ENCODE data around the gene CTNND2. TPM values are rescaled to one million over a fixed set of nuclear protein-coding genes. Genes with fewer than 3 reads are reported as not detected.

Gene CTNND2
- total and polyA plus RNA-seq, 3 donors from 2014 or later = 9.1 to 17.2 (median 11.3) TPM

DNA sequence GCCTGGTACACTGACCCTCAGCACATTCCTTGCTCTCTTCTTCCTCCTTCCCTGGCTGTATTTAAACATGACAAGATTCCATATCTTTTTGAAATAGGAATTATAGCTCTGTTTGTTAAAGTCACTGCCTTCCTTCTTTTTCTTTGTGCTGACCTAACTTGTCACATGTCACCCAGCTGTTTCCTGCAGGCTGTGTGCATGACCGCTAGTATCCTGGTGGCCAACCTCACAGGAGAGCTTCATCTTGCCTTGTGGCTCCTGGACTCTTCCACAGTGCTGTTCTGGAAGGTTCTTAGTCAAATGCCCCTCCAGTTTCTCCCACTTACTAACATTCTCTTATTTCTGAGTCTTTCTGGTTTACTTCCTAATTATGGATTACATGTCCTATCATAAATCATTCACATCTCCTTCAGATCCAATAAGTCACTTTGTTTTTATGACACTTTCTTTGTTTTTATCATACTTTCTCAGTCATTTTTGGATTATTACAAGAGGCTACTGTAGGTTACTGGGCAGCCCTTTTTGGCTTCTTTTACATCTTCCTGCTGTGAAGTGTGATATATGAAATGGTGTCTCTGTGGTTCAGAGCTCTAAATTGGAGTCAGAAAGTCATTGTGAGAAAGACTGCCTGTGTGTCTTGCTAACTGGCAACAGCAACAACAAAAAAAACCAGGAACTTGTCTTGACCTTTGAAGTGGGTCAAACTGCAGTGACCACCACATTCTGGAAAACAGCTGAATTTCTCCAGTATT lies 679.6 kb downstream of the CTNND2 start:
- TF ChIP-seq POLR2A (IDR thresholded peaks at IDR 0.05) = no peak
- TF ChIP-seq, protein P1, sequence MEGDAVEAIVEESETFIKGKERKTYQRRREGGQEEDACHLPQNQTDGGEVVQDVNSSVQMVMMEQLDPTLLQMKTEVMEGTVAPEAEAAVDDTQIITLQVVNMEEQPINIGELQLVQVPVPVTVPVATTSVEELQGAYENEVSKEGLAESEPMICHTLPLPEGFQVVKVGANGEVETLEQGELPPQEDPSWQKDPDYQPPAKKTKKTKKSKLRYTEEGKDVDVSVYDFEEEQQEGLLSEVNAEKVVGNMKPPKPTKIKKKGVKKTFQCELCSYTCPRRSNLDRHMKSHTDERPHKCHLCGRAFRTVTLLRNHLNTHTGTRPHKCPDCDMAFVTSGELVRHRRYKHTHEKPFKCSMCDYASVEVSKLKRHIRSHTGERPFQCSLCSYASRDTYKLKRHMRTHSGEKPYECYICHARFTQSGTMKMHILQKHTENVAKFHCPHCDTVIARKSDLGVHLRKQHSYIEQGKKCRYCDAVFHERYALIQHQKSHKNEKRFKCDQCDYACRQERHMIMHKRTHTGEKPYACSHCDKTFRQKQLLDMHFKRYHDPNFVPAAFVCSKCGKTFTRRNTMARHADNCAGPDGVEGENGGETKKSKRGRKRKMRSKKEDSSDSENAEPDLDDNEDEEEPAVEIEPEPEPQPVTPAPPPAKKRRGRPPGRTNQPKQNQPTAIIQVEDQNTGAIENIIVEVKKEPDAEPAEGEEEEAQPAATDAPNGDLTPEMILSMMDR (IDR thresholded peaks at IDR 0.05) = no peak
- H3K36me3 ChIP-seq (ENCODE audit: low read depth, missing control alignments) = no peaks in the 10 kb centered on the region
- 71 to 80% methylated on average over 1 of the region's 1 CpG for WGBS, 2 donors

DNA sequence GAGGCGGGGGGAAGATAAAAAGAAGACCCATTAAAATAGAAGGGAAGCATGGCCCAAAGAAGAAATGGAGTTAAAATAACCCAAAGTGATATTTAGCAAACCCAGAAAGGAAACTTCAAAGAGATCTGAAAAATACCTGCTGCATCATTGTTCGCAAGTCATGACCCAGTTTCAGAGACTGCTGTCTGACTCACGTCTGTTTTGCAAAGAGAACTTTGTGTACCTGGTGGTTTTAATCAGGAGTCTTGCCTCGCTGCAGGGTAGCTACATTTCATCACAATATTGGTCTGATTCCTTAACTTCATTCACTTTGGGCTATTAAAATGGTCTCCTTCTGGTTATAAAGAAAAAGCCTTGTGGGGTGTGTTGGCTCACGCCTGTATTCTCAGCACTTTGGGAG lies 682.1 kb downstream of the CTNND2 start:
- Histone ChIP-seq H3K27ac (no peak overlapping the region), H3K4me1 (no peaks in the 10 kb centered on the region), H3K27me3 (no peaks in the 10 kb centered on the region), H3K36me3 (ENCODE audit: low read depth, missing control alignments) (no peaks in the 10 kb centered on the region), H3K4me3 (no peak overlapping the region), H3K9me3 (no peaks in the 10 kb centered on the region)
- intact Hi-C loops (cut with DNase I; ENCODE audit: low total_unique reads) = no loop called here
- 72 to 87% methylated on average over 5 of the region's 5 CpGs for WGBS, 2 donors
- DNase-seq = no peak
- no peak for TF ChIP-seq POLR2A (IDR thresholded peaks at IDR 0.05)
- TF ChIP-seq, protein P1 (IDR thresholded peaks at IDR 0.05) = no peak

More for the DNA sequence above, 679.6 kb downstream of the CTNND2 start:
- H3K9me3 ChIP-seq = no peaks in the 10 kb centered on the region
- no peak overlapping the region for H3K4me3 ChIP-seq
- no peak for DNase-seq
- no peaks in the 10 kb centered on the region for H3K27me3 ChIP-seq
- intact Hi-C loops (cut with DNase I; ENCODE audit: low total_unique reads) = no loop called here
- H3K27ac ChIP-seq = no peak overlapping the region
- no peaks in the 10 kb centered on the region for H3K4me1 ChIP-seq

DNA sequence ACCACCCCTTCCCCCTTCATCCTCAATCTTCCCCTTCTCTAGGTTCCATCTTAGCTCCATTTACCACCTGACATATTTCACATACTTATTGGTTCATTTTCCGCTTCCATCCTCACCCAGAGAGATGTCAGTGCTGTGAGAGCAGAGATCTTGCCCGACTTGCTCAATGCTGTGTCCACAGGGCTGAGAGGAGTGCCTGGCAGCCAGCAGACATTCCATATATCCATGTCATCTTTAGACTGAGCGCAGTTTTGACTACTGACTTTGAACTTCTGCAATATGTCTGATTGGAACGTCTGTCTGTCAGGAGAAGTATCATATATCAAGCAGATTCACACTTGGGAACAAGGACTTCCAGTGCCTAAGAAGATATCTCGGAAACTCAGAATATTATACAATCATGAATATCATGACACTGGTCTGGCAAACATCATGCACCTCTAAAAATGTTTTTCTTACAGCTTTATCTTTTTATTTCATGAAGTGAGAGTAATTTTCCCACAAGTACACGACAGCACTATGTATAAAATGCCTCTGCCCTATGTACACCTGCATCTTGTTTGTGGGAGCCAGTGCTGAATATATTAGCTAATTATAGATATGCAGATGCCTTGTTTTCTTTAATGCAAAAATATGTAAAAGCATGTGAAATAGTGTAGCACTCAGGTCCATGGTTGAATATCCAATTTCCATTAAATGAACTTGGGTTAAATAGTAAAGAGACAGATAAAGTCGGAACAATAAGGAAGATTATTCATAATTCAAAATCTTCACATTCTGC lies 689.2 kb downstream of the CTNND2 start:
- 81 to 85% methylated on average over 7 of the region's 7 CpGs for WGBS, 2 donors
- intact Hi-C loops (cut with DNase I; ENCODE audit: low total_unique reads) = no loop called here
- Histone ChIP-seq H3K9me3 (no peaks in the 10 kb centered on the region), H3K4me1 (no peaks in the 10 kb centered on the region), H3K4me3 (no peak overlapping the region), H3K27ac (no peak overlapping the region), H3K27me3 (no peaks in the 10 kb centered on the region), H3K36me3 (ENCODE audit: low read depth, missing control alignments) (no peaks in the 10 kb centered on the region)
- DNase-seq = no peak
- TF ChIP-seq POLR2A (IDR thresholded peaks at IDR 0.05) = no peak
- TF ChIP-seq, protein P1 (IDR thresholded peaks at IDR 0.05) = no peak

DNA sequence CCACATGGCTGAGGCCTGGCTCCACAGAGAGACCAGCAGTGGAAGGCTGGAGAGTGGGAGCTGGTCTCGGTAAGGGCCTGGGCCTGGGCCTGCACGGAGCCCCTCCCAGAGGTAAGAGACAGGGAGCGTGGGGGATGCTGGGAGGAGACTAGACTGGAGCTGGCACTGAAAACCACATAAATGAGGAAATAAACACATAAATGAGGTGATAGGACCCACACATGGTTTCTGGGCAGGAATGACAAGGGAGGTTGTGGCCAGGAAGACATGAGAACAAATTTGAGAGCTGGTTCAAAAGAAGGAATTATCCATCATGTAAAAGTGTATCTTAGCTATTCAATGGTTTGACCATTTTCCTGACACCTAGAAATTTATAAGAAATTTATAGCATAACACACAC lies 691.5 kb downstream of the CTNND2 start:
- Histone ChIP-seq H3K4me3 (no peak overlapping the region), H3K27ac (no peak overlapping the region), H3K27me3 (no peaks in the 10 kb centered on the region), H3K4me1 (no peaks in the 10 kb centered on the region), H3K9me3 (no peaks in the 10 kb centered on the region), H3K36me3 (ENCODE audit: low read depth, missing control alignments) (no peaks in the 10 kb centered on the region)
- intact Hi-C loops (cut with DNase I; ENCODE audit: low total_unique reads) = no loop called here
- TF ChIP-seq, protein P1 (IDR thresholded peaks at IDR 0.05) = no peak
- no peak for TF ChIP-seq POLR2A (IDR thresholded peaks at IDR 0.05)
- no peak for DNase-seq
- 79 to 81% methylated on average over 3 of the region's 3 CpGs for WGBS, 2 donors
